Urinary bladder (tissue), 4 donors: Measurements from ENCODE around the gene TM4SF4. TPM values are rescaled to one million over a fixed set of nuclear protein-coding genes. Genes with fewer than 3 reads are reported as not detected.

Experiments
- DNase-seq: peaks from one replicate; pipeline ENCODE4 v3.0.0-alpha.2; 2015; ENCODE audit errors: extremely low spot score
- H3K27ac ChIP-seq: one replicate; pipeline ENCODE4 v1.5.1; 2013; ENCODE audit warnings: low read depth, mild to moderate bottlenecking, moderate library complexity
- H3K36me3 ChIP-seq: one replicate; pipeline ENCODE4 v1.6.1; 2013; ENCODE audit warnings: mild to moderate bottlenecking, moderate library complexity; ENCODE audit not compliant: insufficient read depth
- H3K4me1 ChIP-seq: one replicate; pipeline ENCODE4 v1.6.1; 2013; ENCODE audit warnings: mild to moderate bottlenecking, moderate library complexity; ENCODE audit not compliant: insufficient read depth
- H3K4me3 ChIP-seq: one replicate; pipeline ENCODE4 v1.5.1; 2013; ENCODE audit warnings: low read depth, low read length
- WGBS: extraction: QIAGEN DNeasy Blood & Tissue Kit; methylation state at CpG from one replicate; pipeline ENCODE4 v1.1.7; 2013; 5-methylcytosine and 5-hydroxymethylcytosine counted together
- polyA plus RNA-seq: library from polyadenylated mRNA; stranded (reverse); fragments of 200-250 nt; gene quantifications from one replicate; pipeline ENCODE4 v1.2.3, GENCODE V29; 2013
- total RNA-seq: library from RNA; depleted of rRNA; stranded (reverse); fragments of >200 nt; gene quantifications from one replicate; pipeline ENCODE4 v1.2.3, GENCODE V29; 2014
- donor health status: healthy with polysubstance abuse.
- donor health status: healthy.

Gene TM4SF4, protein sequence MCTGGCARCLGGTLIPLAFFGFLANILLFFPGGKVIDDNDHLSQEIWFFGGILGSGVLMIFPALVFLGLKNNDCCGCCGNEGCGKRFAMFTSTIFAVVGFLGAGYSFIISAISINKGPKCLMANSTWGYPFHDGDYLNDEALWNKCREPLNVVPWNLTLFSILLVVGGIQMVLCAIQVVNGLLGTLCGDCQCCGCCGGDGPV
- total RNA-seq (not detected), polyA plus RNA-seq (0.05 TPM)

DNA sequence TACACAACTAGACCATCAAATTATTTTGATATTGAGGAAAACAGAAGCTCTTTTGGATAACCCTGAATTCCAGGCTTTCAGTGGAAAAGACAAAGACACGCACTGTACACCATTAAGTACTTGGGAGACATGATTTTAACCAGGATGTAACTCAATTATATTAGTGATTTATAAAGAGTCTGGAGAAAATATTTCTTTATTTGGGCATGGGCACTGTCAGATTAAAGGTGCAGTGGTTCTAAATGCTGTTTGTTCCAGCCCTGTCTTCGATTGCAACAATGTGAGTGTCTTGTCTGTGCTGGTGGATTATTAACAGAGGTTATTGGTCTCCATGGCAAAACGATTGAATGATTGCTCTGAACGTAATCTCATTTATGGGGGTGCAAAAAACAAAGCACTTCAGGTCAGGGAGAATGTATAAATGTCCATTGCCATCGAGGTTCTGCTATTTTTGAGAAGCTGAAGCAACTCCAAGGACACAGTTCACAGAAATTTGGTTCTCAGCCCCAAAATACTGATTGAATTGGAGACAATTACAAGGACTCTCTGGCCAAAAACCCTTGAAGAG is at the start of gene TM4SF4:
Gene TM4SF4, plus strand, starts transcription at position 448 of the 568 bp plus-strand sequence. CDS start 181 bp downstream, outside the sequence.
- Histone ChIP-seq H3K27ac (no peak within 1 kb of the TSS), H3K36me3 (no peaks in the 10 kb centered on the region), H3K4me3 (no peak within 1 kb of the TSS), H3K4me1 (no peaks in the 10 kb centered on the region)
- no peak for DNase-seq
- 78% methylated on average over 5 of the region's 5 CpGs for WGBS

- Histone ChIP-seq H3K27ac (no peak overlapping the region), H3K36me3 (no peaks in the 10 kb centered on the region), H3K4me1 (peaks cover 1% of the 10 kb centered on the region), H3K4me3 (no peak overlapping the region)
- WGBS: 51% methylated on average over 2 of the region's 2 CpGs
- no peak for DNase-seq
These were observed 49.6 kb upstream of the TM4SF4 start for GRCh38 chr3:149424918-149425317.

- WGBS: 45% methylated on average over 2 of the region's 2 CpGs
- H3K4me3 ChIP-seq: no peak overlapping the region
- DNase-seq: no peak
- H3K27ac ChIP-seq: no peak overlapping the region
- peaks cover 1% of the 10 kb centered on the region for H3K4me1 ChIP-seq
- H3K36me3 ChIP-seq: no peaks in the 10 kb centered on the region
These were observed 48.2 kb upstream of the TM4SF4 start for GRCh38 chr3:149426325-149426724.

DNA sequence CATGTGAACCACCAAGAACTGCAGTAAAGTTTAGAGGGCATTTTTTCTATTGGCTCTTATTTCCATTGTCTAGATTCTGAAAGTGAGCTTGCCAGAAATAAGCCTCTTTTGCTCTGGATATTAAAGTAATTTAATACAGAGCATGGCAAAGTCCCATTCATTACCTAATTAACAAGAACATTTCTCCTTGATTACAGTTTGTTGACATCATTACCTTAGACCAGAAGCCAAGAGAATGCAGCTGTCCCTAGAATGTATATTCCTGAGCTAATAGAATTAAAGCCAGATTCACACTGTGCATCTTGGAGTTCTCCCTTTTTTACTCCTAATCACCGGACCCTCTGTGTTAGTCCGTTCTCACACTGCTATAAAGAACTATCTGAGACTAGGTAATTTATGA is 46.4 kb upstream of the TM4SF4 start:
- Histone ChIP-seq H3K27ac (no peak overlapping the region), H3K36me3 (no peaks in the 10 kb centered on the region), H3K4me3 (no peak overlapping the region), H3K4me1 (peaks cover 1% of the 10 kb centered on the region)
- WGBS: 86% methylated on average over 2 of the region's 2 CpGs
- DNase-seq: no peak

DNA sequence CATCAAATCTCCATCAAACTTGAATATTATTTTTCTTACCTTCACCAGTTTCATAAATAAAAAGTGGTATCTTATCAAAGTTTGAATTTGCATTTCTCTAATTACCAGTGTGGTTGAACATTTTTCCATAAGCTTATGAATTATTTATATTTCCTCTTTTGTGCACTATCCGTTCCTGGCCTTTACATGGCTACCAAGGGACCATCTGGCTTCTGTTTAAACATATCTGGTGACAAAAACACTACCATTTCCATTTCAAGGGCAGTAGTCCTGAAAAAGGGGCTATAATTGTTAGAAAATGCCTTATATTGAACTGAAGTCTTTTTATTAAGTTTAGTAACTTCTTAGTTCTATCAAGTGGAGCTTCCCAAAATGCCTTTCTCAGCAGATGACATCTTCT is 44.3 kb upstream of the TM4SF4 start:
- Histone ChIP-seq H3K4me3 (no peak overlapping the region), H3K36me3 (no peaks in the 10 kb centered on the region), H3K27ac (no peak overlapping the region), H3K4me1 (no peaks in the 10 kb centered on the region)
- no peak for DNase-seq
- WGBS: 71% methylated on average over 1 of the region's 1 CpG

GRCh38 chr3:149432149-149432548 is 42.3 kb upstream of the TM4SF4 start:
- no peak for DNase-seq
- no peaks in the 10 kb centered on the region for H3K36me3 ChIP-seq
- no peak overlapping the region for H3K27ac ChIP-seq
- no peaks in the 10 kb centered on the region for H3K4me1 ChIP-seq
- WGBS: 77% methylated on average over 2 of the region's 2 CpGs
- H3K4me3 ChIP-seq: no peak overlapping the region

DNA sequence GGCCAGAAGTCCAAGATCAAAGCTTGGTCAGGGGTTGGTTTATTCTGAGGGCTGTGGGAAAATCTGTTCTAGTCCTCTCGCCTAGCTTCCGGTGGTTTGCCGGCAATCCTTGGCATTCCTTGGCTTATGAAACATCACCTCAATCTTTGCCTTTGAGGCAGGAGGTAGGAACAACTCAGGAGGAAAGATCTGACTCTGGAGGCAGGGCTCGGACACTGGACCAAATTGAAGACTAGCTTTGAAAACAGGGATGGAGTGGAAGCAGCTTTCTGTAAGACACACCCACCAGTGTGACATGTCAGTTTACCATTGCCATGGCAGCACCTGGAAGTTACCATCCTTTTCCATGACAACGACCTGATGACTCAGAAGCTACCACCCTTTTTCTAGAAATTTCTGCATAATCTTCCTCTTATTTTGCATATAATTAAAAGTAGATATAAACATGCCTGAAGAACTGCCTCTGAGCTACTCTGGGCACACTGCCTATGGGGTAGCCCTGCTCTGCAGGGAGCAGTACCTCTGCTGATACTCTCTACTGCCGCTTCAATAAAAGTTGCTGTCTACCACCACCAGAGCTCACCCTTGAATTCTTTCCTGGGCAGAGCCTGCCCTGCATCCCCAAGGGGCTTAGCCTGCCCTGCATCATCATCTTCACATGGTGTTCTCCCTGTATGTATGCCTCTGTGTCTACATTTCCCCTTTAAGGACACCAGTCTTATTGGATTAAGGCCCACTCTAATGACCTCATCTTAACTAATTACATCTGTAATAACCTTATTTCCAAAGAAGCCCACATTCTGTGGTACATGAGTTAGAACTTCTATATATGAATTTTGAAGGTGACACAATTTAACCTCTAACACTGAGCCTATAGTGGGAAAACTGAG is 38.3 kb upstream of the TM4SF4 start:
- Histone ChIP-seq H3K4me1 (no peaks in the 10 kb centered on the region), H3K36me3 (no peaks in the 10 kb centered on the region), H3K27ac (no peak overlapping the region), H3K4me3 (no peak overlapping the region)
- WGBS: 82% methylated on average over 6 of the region's 6 CpGs
- no peak for DNase-seq

- WGBS: 93% methylated on average over 3 of the region's 3 CpGs
These were observed 37.2 kb upstream of the TM4SF4 start for GRCh38 chr3:149437286-149437685.

DNA sequence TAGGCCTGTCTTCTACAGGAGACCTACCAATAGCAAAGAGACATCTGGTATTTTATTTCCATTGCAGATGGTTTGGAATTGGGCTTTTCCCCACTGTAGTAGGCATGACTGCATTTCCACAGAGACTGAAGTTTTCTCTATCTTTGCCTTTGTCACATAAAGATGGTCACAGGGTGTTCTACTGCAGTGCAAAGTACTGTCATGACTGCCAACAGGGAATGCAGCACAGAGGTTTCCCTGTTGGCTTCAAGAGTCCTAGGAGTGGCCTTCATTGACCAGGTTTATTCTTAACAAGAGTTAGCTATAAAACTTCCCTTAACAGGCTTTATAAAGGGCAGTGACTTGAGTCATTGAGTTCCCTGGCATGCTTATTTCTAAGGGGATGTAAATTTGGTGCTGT is 36.8 kb upstream of the TM4SF4 start:
- H3K36me3 ChIP-seq: no peaks in the 10 kb centered on the region
- no peak overlapping the region for H3K27ac ChIP-seq
- DNase-seq: no peak
- no peaks in the 10 kb centered on the region for H3K4me1 ChIP-seq
- H3K4me3 ChIP-seq: no peak overlapping the region

More at GRCh38 chr3:149437286-149437685, 37.2 kb upstream of the TM4SF4 start:
- Histone ChIP-seq H3K4me3 (no peak overlapping the region), H3K36me3 (no peaks in the 10 kb centered on the region), H3K4me1 (no peaks in the 10 kb centered on the region), H3K27ac (no peak overlapping the region)
- no peak for DNase-seq

DNA sequence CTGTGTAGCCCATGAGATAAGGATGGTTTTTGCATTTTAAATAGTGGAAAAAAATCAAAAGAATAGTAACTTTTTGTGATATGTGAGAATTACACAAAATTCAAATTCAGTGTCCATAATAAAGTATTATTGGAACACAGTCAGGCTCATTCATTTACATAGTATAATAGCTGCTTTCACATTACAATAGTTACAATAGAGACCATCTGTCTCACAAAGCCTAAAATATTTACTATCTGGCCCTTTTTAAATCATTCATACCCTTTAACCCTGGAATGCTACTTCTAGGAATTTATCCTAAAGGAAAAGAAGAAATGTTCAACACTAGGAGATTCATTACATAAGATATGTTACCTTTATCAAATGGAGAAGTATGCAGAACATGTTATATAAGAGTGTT is 35.5 kb upstream of the TM4SF4 start:
- no peak overlapping the region for H3K4me3 ChIP-seq
- no peak for DNase-seq
- H3K27ac ChIP-seq: no peak overlapping the region
- no peaks in the 10 kb centered on the region for H3K4me1 ChIP-seq
- H3K36me3 ChIP-seq: no peaks in the 10 kb centered on the region

DNA sequence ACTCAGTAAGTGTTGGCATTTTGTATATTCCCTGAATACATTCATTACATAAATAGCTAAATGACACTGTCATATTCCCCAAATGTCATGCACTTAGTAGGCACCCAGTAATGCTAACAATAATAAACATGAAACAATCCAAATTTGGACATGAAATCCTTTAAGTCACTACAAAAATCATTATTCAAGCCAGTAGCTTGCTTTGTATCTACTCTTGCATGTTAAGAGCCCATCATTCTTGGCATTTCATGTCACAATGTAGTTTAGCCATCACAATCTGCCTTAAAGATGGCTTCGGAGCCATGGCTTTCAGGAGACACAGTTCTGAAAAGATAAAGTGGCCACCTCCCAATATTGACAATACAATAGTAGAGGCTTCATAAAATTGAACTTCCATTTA is 32.9 kb upstream of the TM4SF4 start:
- no peak overlapping the region for H3K4me3 ChIP-seq
- H3K27ac ChIP-seq: no peak overlapping the region
- H3K4me1 ChIP-seq: no peaks in the 10 kb centered on the region
- DNase-seq: no peak
- 90% methylated on average over 1 of the region's 1 CpG for WGBS
- no peaks in the 10 kb centered on the region for H3K36me3 ChIP-seq

DNA sequence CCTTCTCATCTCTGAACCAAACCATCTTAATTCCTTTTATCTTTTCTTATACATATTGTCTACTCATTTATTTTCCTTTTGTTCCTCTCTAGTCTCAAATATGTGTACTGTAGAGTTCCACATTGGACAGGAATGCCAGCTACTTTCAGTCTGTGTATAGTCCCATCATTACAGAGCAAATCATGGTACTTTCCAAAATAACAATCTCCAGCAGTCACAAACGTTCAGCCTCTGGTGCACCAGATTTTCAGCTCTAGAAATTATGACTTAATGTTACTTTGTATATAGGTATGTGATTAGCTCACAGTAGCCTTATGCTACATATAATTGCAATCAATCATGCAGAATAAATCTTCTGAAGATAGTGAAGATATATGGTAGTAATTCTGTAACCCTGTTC is 32.5 kb upstream of the TM4SF4 start:
- Histone ChIP-seq H3K4me3 (no peak overlapping the region), H3K36me3 (no peaks in the 10 kb centered on the region), H3K27ac (no peak overlapping the region), H3K4me1 (no peaks in the 10 kb centered on the region)
- no peak for DNase-seq
- 55% methylated on average over 1 of the region's 1 CpG for WGBS

DNA sequence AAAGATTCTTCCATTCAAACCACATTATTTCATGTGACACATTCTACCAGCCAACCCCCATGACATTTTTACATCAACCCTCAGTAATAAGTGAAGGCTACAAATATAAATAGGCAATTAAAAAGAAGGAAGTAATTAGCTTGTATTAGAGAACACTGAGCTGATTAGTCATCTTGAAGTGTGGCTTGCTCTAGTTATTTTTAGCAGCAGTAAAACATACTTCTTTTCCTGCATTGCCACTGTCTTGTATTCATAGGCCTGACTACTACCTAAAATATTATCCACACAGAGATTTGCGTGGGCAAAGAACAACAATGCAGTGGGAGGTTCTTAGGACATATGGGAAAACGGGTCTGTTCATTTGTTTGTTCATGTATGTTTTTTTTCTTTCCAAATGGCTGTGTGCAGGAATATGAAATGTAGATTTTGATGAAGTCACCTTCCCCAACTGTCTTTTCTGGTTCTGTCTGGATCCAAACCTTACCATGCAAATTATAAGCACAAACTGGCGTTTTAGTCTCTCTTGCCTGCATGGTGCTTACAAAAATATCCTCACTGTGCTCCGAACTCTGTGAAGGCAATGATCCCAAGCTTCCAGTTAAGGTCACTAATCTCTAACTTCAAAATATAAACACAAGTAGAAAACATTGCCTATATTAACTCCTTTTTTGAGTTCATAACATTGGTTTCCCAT is 31.5 kb upstream of the TM4SF4 start:
- Histone ChIP-seq H3K27ac (no peak overlapping the region), H3K36me3 (no peaks in the 10 kb centered on the region), H3K4me3 (no peak overlapping the region), H3K4me1 (no peaks in the 10 kb centered on the region)
- 62% methylated on average over 4 of the region's 4 CpGs for WGBS
- no peak for DNase-seq

DNA sequence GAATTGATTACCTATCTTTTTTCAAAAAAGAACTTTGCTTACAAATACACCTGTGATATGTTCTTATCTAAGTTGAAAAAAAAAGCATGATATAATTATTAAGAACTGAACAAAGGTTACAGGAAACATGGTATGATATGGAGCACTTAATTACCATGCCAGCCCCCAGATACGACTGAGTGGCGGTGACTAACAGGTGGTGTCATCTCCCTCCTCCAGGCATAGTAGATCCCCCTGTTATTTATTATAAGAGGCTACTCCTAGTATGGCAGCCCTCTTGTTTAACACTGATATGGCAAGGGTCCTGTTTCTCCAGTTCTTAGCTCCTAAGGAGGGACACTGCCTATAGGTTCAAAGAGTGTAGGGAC is 31.0 kb upstream of the TM4SF4 start:
- 96% methylated on average over 2 of the region's 2 CpGs for WGBS
- no peak overlapping the region for H3K4me3 ChIP-seq
- no peaks in the 10 kb centered on the region for H3K36me3 ChIP-seq
- no peaks in the 10 kb centered on the region for H3K4me1 ChIP-seq
- H3K27ac ChIP-seq: no peak overlapping the region
- DNase-seq: no peak
